ENCODE measurements around the gene BHLHE23.

The BHLHE23 gene

GRCh38 chr20:63003546-63003945, 3.2 kb downstream of the BHLHE23 start:
- Histone ChIP-seq H3K9me3 (ENCODE audit: low read length) (no peaks in the 10 kb centered on the region), H3K36me3 (ENCODE audit: insufficient read depth, low read length) (no peaks in the 10 kb centered on the region), H3K9ac (ENCODE audit: low read length) (no peak overlapping the region), H3K4me1 (ENCODE audit: insufficient read depth, low read length) (peaks cover under 1% of the 10 kb centered on the region), H3K27ac (ENCODE audit: low read depth, low read length) (no peak overlapping the region), H3K27me3 (ENCODE audit: control insufficient read depth in 1 of 2, insufficient read depth in 2 of 2, low read length in 2 of 2) (peaks cover 29 to 63% of the 10 kb centered on the region in 2 donors), H3K4me3 (ENCODE audit: low read depth in 1 of 2, low read length in 2 of 2) (no peak overlapping the region)

GRCh38 chr20:63002511-63002910, 4.3 kb downstream of the BHLHE23 start:
- H3K9me3 ChIP-seq (ENCODE audit: low read length), result no peaks in the 10 kb centered on the region
- no peak overlapping the region for H3K27ac ChIP-seq (ENCODE audit: low read depth, low read length)
- no peak overlapping the region for H3K9ac ChIP-seq (ENCODE audit: low read length)
- H3K4me3 ChIP-seq (ENCODE audit: low read depth in 1 of 2, low read length in 2 of 2), result no peak overlapping the region
- no peaks in the 10 kb centered on the region for H3K36me3 ChIP-seq (ENCODE audit: insufficient read depth, low read length)
- H3K27me3 ChIP-seq (ENCODE audit: control insufficient read depth in 1 of 2, insufficient read depth in 2 of 2, low read length in 2 of 2), result peaks cover 20 to 61% of the 10 kb centered on the region in 2 donors
- no peaks in the 10 kb centered on the region for H3K4me1 ChIP-seq (ENCODE audit: insufficient read depth, low read length)

- peaks cover 19 to 50% of the 10 kb centered on the region in 2 donors for H3K27me3 ChIP-seq (ENCODE audit: control insufficient read depth in 1 of 2, insufficient read depth in 2 of 2, low read length in 2 of 2)
- H3K36me3 ChIP-seq (ENCODE audit: insufficient read depth, low read length), result no peaks in the 10 kb centered on the region
- H3K4me1 ChIP-seq (ENCODE audit: insufficient read depth, low read length), result no peaks in the 10 kb centered on the region
Observed at GRCh38 chr20:63000958-63001357, 5.8 kb downstream of the BHLHE23 start.

GRCh38 chr20:63000036-63000435, 6.7 kb downstream of the BHLHE23 start:
- Histone ChIP-seq H3K27ac (ENCODE audit: low read depth, low read length) (no peak overlapping the region), H3K27me3 (ENCODE audit: control insufficient read depth in 1 of 2, insufficient read depth in 2 of 2, low read length in 2 of 2) (peaks cover 19 to 46% of the 10 kb centered on the region in 2 donors), H3K9me3 (ENCODE audit: low read length) (no peaks in the 10 kb centered on the region), H3K4me3 (ENCODE audit: low read depth in 1 of 2, low read length in 2 of 2) (no peak overlapping the region), H3K9ac (ENCODE audit: low read length) (no peak overlapping the region), H3K36me3 (ENCODE audit: insufficient read depth, low read length) (no peaks in the 10 kb centered on the region), H3K4me1 (ENCODE audit: insufficient read depth, low read length) (no peaks in the 10 kb centered on the region)

More at GRCh38 chr20:63000958-63001357, 5.8 kb downstream of the BHLHE23 start:
- no peaks in the 10 kb centered on the region for H3K9me3 ChIP-seq (ENCODE audit: low read length)
- H3K27ac ChIP-seq (ENCODE audit: low read depth, low read length), result no peak overlapping the region
- H3K9ac ChIP-seq (ENCODE audit: low read length), result no peak overlapping the region
- no peak overlapping the region for H3K4me3 ChIP-seq (ENCODE audit: low read depth in 1 of 2, low read length in 2 of 2)

- Histone ChIP-seq H3K9ac (ENCODE audit: low read length) (no peak overlapping the region), H3K4me3 (ENCODE audit: low read depth in 1 of 2, low read length in 2 of 2) (no peak overlapping the region), H3K4me1 (ENCODE audit: insufficient read depth, low read length) (no peaks in the 10 kb centered on the region), H3K9me3 (ENCODE audit: low read length) (no peaks in the 10 kb centered on the region), H3K36me3 (ENCODE audit: insufficient read depth, low read length) (no peaks in the 10 kb centered on the region), H3K27ac (ENCODE audit: low read depth, low read length) (no peak overlapping the region), H3K27me3 (ENCODE audit: control insufficient read depth in 1 of 2, insufficient read depth in 2 of 2, low read length in 2 of 2) (peaks cover 16 to 44% of the 10 kb centered on the region in 2 donors)
Observed at GRCh38 chr20:62999580-62999979, 7.2 kb downstream of the BHLHE23 start.

GRCh38 chr20:62998449-62998848, 8.3 kb downstream of the BHLHE23 start:
- Histone ChIP-seq H3K36me3 (ENCODE audit: insufficient read depth, low read length) (no peaks in the 10 kb centered on the region), H3K27ac (ENCODE audit: low read depth, low read length) (no peak overlapping the region), H3K4me1 (ENCODE audit: insufficient read depth, low read length) (no peaks in the 10 kb centered on the region), H3K27me3 (ENCODE audit: control insufficient read depth in 1 of 2, insufficient read depth in 2 of 2, low read length in 2 of 2) (peaks cover 8 to 35% of the 10 kb centered on the region in 2 donors), H3K4me3 (ENCODE audit: low read depth in 1 of 2, low read length in 2 of 2) (no peak overlapping the region), H3K9me3 (ENCODE audit: low read length) (no peaks in the 10 kb centered on the region), H3K9ac (ENCODE audit: low read length) (no peak overlapping the region)

GRCh38 chr20:62997417-62998035, 9.2 kb downstream of the BHLHE23 start:
- no peaks in the 10 kb centered on the region for H3K9me3 ChIP-seq (ENCODE audit: low read length)
- peaks cover 8 to 36% of the 10 kb centered on the region in 2 donors for H3K27me3 ChIP-seq (ENCODE audit: control insufficient read depth in 1 of 2, insufficient read depth in 2 of 2, low read length in 2 of 2)
- H3K36me3 ChIP-seq (ENCODE audit: insufficient read depth, low read length), result no peaks in the 10 kb centered on the region
- H3K27ac ChIP-seq (ENCODE audit: low read depth, low read length), result no peak overlapping the region
- H3K4me3 ChIP-seq (ENCODE audit: low read depth in 1 of 2, low read length in 2 of 2), result no peak overlapping the region
- no peak overlapping the region for H3K9ac ChIP-seq (ENCODE audit: low read length)
- H3K4me1 ChIP-seq (ENCODE audit: insufficient read depth, low read length), result no peaks in the 10 kb centered on the region

- no peaks in the 10 kb centered on the region for H3K4me1 ChIP-seq (ENCODE audit: insufficient read depth, low read length)
- H3K4me3 ChIP-seq (ENCODE audit: low read depth in 1 of 2, low read length in 2 of 2), result no peak overlapping the region
- H3K36me3 ChIP-seq (ENCODE audit: insufficient read depth, low read length), result no peaks in the 10 kb centered on the region
- H3K27me3 ChIP-seq (ENCODE audit: control insufficient read depth in 1 of 2, insufficient read depth in 2 of 2, low read length in 2 of 2), result peaks cover 8 to 36% of the 10 kb centered on the region in 2 donors
- no peak overlapping the region for H3K9ac ChIP-seq (ENCODE audit: low read length)
- H3K27ac ChIP-seq (ENCODE audit: low read depth, low read length), result no peak overlapping the region
- H3K9me3 ChIP-seq (ENCODE audit: low read length), result no peaks in the 10 kb centered on the region
Observed at GRCh38 chr20:62996596-62996982, 10.2 kb downstream of the BHLHE23 start.

- no peaks in the 10 kb centered on the region for H3K36me3 ChIP-seq (ENCODE audit: insufficient read depth, low read length)
- no peak overlapping the region for H3K27ac ChIP-seq (ENCODE audit: low read depth, low read length)
- H3K4me1 ChIP-seq (ENCODE audit: insufficient read depth, low read length), result no peaks in the 10 kb centered on the region
- H3K9me3 ChIP-seq (ENCODE audit: low read length), result no peaks in the 10 kb centered on the region
- no peak overlapping the region for H3K4me3 ChIP-seq (ENCODE audit: low read depth in 1 of 2, low read length in 2 of 2)
- no peak overlapping the region for H3K9ac ChIP-seq (ENCODE audit: low read length)
- peaks cover 8 to 36% of the 10 kb centered on the region in 2 donors for H3K27me3 ChIP-seq (ENCODE audit: control insufficient read depth in 1 of 2, insufficient read depth in 2 of 2, low read length in 2 of 2)
Observed at GRCh38 chr20:62995898-62996595, 10.7 kb downstream of the BHLHE23 start.

- Histone ChIP-seq H3K27ac (ENCODE audit: low read depth, low read length) (no peak overlapping the region), H3K4me3 (ENCODE audit: low read depth in 1 of 2, low read length in 2 of 2) (no peak overlapping the region), H3K9ac (ENCODE audit: low read length) (no peak overlapping the region), H3K4me1 (ENCODE audit: insufficient read depth, low read length) (no peaks in the 10 kb centered on the region), H3K36me3 (ENCODE audit: insufficient read depth, low read length) (no peaks in the 10 kb centered on the region), H3K27me3 (ENCODE audit: control insufficient read depth in 1 of 2, insufficient read depth in 2 of 2, low read length in 2 of 2) (peaks cover 8 to 36% of the 10 kb centered on the region in 2 donors), H3K9me3 (ENCODE audit: low read length) (no peaks in the 10 kb centered on the region)
Observed at GRCh38 chr20:62995481-62995880, 11.3 kb downstream of the BHLHE23 start.

- no peak overlapping the region for H3K27ac ChIP-seq (ENCODE audit: low read depth, low read length)
- peaks cover 8 to 36% of the 10 kb centered on the region in 2 donors for H3K27me3 ChIP-seq (ENCODE audit: control insufficient read depth in 1 of 2, insufficient read depth in 2 of 2, low read length in 2 of 2)
- H3K4me3 ChIP-seq (ENCODE audit: low read depth in 1 of 2, low read length in 2 of 2), result no peak overlapping the region
- no peaks in the 10 kb centered on the region for H3K36me3 ChIP-seq (ENCODE audit: insufficient read depth, low read length)
- H3K9ac ChIP-seq (ENCODE audit: low read length), result no peak overlapping the region
- no peaks in the 10 kb centered on the region for H3K9me3 ChIP-seq (ENCODE audit: low read length)
- no peaks in the 10 kb centered on the region for H3K4me1 ChIP-seq (ENCODE audit: insufficient read depth, low read length)
Observed at GRCh38 chr20:62994869-62995281, 11.9 kb downstream of the BHLHE23 start.
